Epithelial cell of proximal tubule (primary cell): ENCODE results near the gene ITGB3. TPM values are rescaled to one million over a fixed set of nuclear protein-coding genes. Genes with fewer than 3 reads are reported as not detected.

Experiments used
- DNase-seq: peaks from one replicate; pipeline ENCODE4 v3.0.0-alpha.2; 2011; ENCODE audit warnings: low read depth
- H3K4me3 ChIP-seq: 2 replicates; pipeline ENCODE4 v1.5.1; 2011; ENCODE audit warnings: low read depth, mild to moderate bottlenecking, low read length
- CTCF ChIP-seq: conservative IDR thresholded peaks from 2 replicates; pipeline ENCODE4 v1.5.1; 2012; ENCODE audit warnings: low read depth, mild to moderate bottlenecking, low read length
- total RNA-seq: library from RNA; depleted of rRNA; stranded (reverse); fragments of >200 nt; gene quantifications from 2 replicates; pipeline ENCODE4 v1.2.3, GENCODE V29; 2015

ITGB3 gene
- total RNA-seq, 1 donor from 2014 or later = 181 TPM

DNA sequence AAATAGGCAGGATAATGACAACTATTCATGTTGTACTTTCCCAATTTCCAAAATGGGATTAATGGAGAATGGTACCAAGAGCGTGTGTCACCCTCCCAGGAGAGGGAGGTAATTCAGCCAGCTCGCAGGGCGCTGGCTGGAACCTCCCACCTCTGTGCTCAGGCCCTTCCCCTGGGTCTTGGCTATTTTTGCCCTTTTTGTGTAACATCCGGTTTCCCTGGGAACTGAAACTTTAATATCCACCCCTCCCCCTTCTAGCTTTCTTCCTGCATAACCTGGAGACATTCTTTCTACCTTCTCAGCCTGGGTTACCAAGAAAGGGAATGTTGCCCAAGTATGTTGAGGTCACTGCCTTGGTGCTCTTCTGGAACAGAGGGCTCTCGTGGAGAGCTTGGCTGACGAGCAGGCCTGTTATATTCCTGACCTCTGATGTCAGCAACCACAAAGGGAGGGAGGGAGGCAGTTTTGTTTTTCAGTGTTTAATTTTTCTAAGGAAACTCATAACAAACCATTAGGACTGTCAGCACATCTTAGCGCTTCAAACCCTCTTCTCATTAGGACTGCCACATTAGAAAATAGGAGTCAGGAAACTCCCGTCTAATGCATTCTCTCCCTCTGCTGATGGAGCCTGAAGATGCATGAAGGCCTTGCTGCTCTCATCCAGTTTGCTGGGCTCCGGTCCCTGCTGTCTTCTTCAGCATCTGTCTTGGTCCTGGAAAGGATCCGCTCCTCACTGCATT is 25.6 kb downstream of the ITGB3 start:
- peak; percentile 100 for DNase-seq

GRCh38 chr17:47280072-47280811 is 26.6 kb downstream of the ITGB3 start:
- no peak overlapping the region for H3K4me3 ChIP-seq
- DNase-seq = peak; percentile 77
- TF ChIP-seq CTCF = no peak

More for the DNA sequence above, 25.6 kb downstream of the ITGB3 start:
- TF ChIP-seq CTCF = peak; percentile 23
- H3K4me3 ChIP-seq = no peak overlapping the region

DNA sequence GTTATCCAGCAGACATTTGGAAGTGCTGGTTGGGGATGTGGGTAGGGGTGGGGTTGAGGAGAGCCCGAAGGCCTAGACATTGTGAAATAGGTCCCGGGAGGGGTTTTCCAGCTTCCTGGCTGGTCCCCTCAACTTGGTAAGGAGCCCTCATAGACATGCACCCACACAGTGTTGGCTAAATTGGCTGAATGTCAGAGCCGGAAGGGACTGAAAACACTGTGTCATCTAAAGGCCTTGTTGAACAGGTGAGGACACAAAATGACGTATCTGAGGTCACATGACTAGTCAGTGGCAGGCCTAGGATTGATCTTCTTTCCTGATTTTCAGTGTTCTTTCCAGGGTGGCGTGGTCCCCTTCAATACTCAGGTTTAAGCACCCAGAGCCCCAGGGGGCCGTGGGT is 27.6 kb downstream of the ITGB3 start:
- no peak for DNase-seq
- H3K4me3 ChIP-seq = no peak overlapping the region
- no peak for TF ChIP-seq CTCF

GRCh38 chr17:47285003-47285402 is 31.4 kb downstream of the ITGB3 start:
- no peak for DNase-seq
- no peak for TF ChIP-seq CTCF
- H3K4me3 ChIP-seq = no peak overlapping the region

DNA sequence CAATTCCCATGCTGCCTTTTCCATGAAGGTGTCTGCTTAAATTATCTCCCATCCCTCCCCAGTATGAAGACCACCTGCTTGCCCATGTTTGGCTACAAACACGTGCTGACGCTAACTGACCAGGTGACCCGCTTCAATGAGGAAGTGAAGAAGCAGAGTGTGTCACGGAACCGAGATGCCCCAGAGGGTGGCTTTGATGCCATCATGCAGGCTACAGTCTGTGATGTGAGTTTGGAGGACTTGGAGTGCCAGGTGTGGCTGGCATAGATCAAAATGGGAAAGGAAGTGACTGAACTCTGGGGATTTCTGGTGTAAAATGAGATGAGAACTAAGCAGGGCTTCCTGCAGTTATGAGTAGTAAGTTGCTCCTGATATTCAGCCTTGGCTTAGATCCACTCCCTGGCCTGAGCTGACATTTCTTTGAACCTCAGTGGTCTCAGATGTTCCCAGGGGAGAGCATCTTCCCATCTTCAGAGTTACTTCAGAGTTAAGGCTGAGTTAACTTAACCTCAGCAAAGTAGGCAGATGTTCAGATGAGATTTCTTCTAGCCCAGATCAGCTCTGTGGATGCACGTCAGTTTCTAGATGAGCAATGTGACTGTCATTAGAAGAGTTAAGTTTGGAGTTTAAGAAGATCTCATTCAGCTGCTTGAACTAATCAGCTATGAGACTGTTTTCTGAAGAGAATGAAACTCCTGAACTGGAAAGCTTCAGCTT is 32.7 kb downstream of the ITGB3 start:
- DNase-seq = no peak
- no peak for TF ChIP-seq CTCF
- H3K4me3 ChIP-seq = no peak overlapping the region

DNA sequence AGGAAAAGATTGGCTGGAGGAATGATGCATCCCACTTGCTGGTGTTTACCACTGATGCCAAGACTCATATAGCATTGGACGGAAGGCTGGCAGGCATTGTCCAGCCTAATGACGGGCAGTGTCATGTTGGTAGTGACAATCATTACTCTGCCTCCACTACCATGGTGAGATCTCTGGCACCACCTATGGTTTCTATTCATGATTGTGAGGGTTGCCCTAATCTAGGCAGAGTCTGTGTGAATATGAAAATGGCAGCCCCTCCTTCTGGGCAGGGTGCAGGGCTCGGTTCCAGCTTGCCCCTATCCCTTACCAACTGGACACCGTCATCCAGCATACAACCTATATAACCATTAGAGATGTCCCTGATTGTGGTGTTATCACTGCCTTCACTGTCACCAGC is 33.4 kb downstream of the ITGB3 start:
- no peak for DNase-seq
- no peak overlapping the region for H3K4me3 ChIP-seq
- no peak for TF ChIP-seq CTCF
